GM19099 (cell line): ENCODE measurements around the gene LCE2A.

ENCODE experiments used
- POLR2A ChIP-seq: IDR thresholded peaks from 3 replicates; pipeline ENCODE4 v1.6.1; 2011; ENCODE audit warnings: low read depth; ENCODE audit not compliant: insufficient read length; ENCODE audit errors: extremely low read depth

LCE2A gene

DNA sequence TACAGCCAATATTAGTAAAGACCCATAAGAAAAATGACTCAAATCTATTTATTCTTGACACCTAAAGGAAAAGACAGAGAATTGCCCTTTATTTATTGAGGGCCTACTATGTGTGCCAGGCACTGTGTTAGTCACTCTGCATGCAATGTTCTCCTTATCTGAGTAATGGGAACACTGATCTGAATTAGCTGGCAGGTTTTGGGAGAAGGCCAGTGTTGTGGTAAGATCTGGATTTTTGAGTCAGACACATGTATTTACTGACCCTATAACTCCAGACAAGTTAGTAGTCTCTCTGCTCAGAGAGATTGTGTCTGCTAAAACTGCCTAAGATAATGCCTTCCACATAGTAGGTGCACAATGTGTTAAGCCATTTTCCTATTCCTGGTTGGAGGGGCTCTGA, 27.1 kb downstream of the LCE2A start:
- no peak for TF ChIP-seq POLR2A

DNA sequence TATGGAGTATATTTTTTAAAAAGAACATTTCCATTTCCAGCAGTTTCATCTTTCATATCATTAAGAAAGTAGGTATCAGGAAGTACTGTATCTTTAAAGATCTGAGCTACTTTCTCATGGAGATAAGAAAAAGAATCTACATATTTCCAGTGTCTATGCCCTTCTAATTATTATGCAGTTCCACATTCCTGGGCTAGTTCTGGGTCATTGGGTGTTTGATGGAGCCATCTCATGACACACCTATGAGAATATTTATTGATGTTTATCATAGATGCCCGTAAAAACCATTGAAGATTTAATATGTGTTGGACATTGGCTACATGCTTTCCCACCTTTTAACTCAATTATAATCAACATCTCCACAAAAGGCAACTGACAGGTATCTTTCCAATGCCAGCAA, 30.8 kb downstream of the LCE2A start:
- no peak for TF ChIP-seq POLR2A

DNA sequence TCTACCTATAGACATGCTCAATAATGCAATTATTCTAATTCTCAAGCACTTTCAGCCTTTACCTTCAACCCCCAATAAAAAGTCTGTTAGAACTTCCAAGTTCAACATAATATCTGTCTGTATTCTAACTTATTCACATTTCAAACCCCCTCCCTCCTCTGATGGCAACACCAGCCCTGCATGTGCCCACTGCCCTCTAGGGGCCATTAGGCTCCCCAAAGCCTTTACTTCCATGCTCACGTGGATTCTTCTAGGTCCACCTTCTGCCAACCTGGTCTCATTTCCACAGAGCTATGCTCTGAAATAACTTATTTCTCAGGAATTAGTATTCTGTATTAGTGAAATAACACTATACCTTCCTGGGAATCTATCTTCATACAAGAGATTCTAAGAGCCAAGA, 37.5 kb downstream of the LCE2A start:
- no peak for TF ChIP-seq POLR2A

DNA sequence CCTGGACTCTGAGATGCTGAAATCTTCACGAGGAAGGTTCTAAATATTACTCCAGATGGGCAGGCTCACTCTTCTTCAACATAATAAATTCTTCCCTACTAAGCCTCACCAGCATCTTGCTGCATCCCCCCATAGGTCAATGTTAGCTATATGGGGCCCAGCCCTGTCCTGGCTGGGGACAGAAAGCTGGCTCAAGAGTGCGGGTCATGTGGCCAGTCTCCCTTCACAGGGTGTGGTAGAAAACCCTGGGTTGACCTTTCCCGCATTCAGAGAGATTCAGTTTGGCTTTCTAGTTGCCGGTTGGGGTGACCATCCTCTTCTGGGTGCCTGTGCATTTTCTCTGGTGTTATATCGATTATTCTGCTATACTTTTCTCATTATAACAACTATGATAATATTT, 39.9 kb downstream of the LCE2A start:
- TF ChIP-seq POLR2A, result no peak

DNA sequence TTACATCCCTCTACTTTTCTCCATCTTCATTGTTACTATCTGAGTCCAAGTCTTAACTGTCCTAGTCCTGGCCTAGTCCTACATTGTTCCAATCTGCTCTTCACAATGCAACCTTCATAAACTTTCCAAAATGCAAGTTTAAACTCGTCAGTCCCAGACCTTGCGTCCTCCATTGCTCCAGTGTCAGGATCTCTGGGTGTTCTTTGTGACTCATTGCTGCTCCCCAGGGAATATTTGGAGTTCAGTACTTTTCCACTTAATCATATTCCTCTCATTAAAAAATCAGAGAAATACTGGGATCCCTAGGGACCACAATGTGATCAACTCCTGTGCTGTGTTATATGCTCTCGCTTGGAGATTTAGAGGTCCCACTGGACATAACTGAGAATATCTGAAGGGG, 41.7 kb downstream of the LCE2A start:
- TF ChIP-seq POLR2A, result no peak

DNA sequence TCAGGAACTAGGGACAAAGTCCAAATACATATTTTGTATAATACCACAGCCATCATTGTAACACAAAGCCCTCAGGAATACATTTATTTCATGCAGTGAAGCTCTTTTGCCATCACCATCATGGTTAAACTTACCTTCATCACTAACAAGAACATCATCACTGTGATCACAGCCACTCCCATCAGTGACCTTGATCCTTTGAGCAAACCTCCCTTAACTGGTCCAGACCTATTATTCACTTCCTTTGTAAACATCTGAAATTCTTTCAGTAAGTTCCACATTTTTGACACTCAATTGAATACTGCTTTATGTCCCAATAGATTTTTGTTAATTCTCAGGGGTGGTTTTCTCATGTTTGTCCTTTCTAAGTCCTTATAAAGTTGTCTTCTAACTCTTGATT, 43.5 kb downstream of the LCE2A start:
- TF ChIP-seq POLR2A, result no peak

DNA sequence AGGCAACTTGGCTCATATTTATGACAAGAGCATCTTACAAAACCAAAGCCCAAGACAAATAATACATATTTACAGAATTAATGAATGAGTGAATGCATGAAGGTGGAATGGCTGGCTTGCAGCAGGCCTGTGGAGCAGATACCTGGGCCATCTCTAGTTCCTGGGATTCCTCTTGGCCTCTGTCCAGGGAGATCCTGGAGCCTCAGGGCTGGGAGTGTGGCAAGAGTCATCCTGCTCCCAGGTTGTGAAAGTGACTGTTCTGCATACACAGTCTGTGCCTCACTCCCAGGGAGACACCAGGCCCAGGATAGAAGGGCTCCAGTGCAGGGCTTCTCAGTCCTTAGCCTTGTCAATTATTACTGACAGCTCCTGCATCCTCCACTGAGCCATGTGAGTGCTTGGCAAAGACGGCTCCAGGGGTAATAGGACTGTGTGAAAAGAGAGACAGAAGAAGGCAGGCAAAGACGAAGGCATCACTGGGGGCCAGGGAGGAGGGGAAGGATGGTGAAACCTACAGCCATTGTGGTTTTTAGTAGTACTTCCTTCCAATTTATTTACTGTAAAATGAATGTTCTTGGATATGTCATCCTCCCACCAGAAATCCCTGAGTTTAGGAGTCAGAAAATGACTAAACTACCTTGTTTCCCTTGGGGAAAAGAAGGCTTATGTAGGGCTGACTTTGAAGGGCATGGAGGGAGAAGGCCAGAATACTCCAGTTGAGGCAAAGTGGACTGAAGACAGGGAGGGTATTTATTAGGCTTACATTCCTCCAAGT, 45.4 kb downstream of the LCE2A start:
- no peak for TF ChIP-seq POLR2A

DNA sequence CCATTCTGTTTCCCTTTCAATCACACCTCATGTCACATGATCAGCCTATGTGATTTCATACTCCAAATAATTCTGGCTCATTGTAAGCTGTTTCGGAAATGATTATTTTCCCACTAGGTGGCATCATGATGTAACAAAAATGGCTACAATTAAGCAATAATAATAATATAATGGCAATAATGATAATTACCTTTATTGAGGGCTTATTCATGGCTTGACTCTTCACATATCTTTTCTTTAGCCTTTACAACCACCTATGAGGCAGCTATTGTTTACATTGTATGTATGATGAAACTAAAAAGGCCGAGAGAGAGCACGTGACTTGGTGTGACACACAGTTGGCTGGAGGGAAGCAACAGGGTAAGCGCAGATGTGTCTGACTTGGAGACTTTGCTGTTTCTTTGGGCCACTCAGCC, 47.2 kb downstream of the LCE2A start:
- no peak for TF ChIP-seq POLR2A

DNA sequence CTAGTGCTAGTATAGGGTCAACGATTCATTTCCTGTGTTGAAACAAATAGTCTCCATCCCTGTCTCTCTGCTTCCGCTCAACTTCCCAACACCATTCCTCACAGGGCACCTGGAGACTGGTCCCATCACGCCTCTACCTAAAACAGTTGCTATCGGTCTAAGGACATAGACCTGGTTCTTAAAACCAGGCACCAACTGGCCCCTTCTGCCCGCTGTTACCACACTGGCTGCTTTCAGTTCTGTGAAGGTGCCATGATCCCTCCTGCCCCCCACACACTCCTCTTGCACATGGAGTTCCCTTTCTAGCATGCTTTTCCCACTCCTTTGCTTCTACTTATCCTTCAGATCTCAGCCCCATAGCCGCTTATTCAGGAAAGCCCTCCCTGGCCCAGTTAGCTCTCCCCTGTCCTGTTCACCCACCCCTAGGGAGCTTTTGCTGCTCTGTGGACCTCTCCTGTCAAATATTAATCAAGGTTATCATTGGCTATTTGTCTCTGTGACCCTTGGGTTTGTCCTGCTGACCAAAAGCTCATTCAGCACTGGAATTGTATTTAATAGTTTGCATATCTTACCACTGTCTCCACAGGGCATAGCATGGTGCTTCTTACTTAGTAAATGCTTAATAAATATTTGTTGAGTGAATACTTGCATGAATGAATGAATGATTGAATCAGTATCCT, 47.8 kb downstream of the LCE2A start:
- no peak for TF ChIP-seq POLR2A

DNA sequence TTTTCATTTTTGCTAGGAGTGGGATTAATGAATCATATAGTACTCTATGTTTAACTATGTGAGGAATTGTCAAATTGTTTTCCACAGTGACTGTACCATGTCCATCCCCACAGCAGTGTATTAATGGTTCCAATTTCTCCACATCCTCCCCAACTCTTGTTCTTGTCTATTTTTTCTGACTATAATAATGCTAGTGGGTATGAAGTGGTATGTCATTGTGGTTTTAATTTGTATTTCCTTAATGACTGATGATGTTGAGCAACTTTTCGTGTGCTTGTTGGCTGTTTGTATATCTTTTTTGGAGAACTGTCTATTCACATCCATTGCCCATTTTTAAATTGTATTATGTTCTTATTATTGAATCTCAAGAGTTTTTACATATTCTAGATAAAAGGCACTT, 49.7 kb downstream of the LCE2A start:
- TF ChIP-seq POLR2A, result no peak
